ENCODE results near the gene RHOD.

RHOD gene

DNA sequence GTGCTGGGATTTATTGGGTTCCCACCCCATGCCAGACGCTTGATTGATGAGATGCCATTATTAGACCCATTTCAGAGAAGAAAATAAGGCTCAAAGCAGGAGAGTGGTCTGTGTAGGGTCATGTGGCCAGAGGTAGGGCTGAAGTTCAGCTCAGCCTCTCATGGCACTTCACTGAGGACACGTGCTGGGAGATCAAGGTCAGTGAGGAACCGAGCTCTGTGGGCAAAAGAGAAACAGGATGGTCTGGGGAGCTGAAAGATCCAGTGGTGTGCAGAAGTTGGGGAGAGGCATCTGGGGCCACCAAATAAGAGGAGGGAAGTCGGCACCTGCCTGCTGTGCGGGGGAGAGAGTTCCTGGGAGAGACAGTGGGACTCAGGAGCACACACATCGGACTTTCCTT is 19.6 kb downstream of the RHOD start:
- no peak for DNase-seq
- no peaks in the 10 kb centered on the region for H3K9me3 ChIP-seq
- no peaks in the 10 kb centered on the region for H3K27me3 ChIP-seq
- no peak overlapping the region for H3K4me3 ChIP-seq
- intact Hi-C loops (cut with DNase I; ENCODE audit: low total_unique reads): no loop called here
- peaks cover 0 to 16% (median 5%) of the 10 kb centered on the region in 3 donors for H3K36me3 ChIP-seq
- TF ChIP-seq, protein P1, sequence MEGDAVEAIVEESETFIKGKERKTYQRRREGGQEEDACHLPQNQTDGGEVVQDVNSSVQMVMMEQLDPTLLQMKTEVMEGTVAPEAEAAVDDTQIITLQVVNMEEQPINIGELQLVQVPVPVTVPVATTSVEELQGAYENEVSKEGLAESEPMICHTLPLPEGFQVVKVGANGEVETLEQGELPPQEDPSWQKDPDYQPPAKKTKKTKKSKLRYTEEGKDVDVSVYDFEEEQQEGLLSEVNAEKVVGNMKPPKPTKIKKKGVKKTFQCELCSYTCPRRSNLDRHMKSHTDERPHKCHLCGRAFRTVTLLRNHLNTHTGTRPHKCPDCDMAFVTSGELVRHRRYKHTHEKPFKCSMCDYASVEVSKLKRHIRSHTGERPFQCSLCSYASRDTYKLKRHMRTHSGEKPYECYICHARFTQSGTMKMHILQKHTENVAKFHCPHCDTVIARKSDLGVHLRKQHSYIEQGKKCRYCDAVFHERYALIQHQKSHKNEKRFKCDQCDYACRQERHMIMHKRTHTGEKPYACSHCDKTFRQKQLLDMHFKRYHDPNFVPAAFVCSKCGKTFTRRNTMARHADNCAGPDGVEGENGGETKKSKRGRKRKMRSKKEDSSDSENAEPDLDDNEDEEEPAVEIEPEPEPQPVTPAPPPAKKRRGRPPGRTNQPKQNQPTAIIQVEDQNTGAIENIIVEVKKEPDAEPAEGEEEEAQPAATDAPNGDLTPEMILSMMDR (IDR thresholded peaks at IDR 0.05): no peak
- H3K27ac ChIP-seq: no peak overlapping the region
- peaks cover 0 to 11% (median 2%) of the 10 kb centered on the region in 4 donors for H3K4me1 ChIP-seq

DNA sequence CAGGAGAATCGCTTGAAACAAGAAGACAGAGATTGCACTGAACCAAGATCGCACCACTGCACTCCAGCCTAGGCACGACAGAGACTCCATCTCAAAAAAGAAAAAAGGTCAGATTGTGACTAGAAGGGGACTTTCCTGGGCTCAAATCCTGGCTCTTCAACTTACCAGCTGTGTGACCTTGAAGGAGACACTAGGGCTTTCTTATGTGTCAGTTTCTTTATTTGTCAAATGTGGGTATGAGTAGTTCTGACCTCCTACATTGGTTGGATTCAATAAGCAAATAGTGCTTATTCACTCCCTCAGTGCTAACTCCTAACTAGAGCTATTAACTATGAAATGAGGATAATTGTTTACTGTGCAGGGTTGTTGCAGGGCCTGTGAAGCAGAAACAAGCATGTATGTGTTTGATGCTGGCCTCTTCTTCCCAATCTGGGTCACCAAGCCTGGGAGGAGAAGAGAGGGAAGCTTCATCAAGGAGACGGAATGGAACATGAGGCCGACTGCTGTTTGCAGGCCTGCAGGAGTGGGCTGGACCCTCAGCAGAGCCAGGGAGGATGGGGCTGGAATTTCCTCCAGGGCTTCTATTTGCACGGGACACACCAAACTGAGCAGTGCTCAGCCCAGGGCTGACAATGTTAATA is 22.5 kb downstream of the RHOD start:
- no peaks in the 10 kb centered on the region for H3K36me3 ChIP-seq
- peaks cover 0 to 17% (median 9%) of the 10 kb centered on the region in 4 donors for H3K4me1 ChIP-seq
- H3K27ac ChIP-seq: no peak overlapping the region
- H3K27me3 ChIP-seq: peaks cover 0 to 4% of the 10 kb centered on the region in 2 donors
- no peak for DNase-seq
- no peaks in the 10 kb centered on the region for H3K9me3 ChIP-seq
- H3K4me3 ChIP-seq: no peak overlapping the region
- TF ChIP-seq, protein P1 (IDR thresholded peaks at IDR 0.05): no peak
- intact Hi-C loops (cut with DNase I; ENCODE audit: low total_unique reads): no loop called here

DNA sequence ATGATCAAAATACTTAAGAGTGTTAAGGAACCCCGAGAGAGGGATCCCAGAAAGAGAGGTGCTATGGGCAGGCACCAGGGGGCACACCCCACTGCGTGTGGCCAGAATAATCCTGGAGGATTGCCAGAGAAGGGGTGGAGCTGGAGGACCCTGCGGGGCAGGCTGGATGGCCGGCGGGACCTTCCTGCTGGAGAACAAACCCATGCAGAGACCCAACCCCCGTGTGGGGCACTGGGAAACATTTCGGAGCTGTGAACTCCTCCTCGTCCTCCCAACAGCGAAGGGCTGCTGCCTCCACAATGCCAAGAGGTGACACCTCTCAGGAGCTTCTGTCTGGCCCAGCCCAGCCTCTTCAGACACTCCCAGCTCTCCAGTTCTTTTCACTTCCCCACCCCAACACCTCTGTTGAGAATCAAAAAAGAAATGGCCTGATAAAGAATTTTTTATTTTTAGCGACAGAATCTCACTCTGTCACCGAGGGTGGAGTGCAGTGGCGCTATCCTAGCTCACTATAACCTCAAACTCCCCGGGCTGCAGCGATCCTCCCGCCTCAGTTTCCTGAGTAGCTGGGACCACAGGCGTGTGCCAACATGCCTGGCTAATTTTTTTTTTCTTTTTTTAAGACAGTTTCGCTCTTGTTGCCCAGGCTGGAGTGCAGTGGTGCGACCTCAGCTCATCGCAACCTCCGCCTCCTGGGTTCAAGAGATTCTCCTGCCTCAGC is 25.6 kb downstream of the RHOD start:
- Histone ChIP-seq H3K27ac (no peak overlapping the region), H3K36me3 (no peaks in the 10 kb centered on the region), H3K9me3 (no peaks in the 10 kb centered on the region), H3K27me3 (peaks cover 0 to 4% of the 10 kb centered on the region in 2 donors), H3K4me1 (peaks cover 0 to 17% (median 9%) of the 10 kb centered on the region in 4 donors), H3K4me3 (no peak overlapping the region)
- TF ChIP-seq, protein P1 (IDR thresholded peaks at IDR 0.05): no peak
- DNase-seq: no peak
- intact Hi-C loops (cut with DNase I; ENCODE audit: low total_unique reads): loop anchor here (5.0 to 10.0 kb wide), 2 partner anchors 85 to 143 kb away; no protein-coding TSS in a partner anchor

DNA sequence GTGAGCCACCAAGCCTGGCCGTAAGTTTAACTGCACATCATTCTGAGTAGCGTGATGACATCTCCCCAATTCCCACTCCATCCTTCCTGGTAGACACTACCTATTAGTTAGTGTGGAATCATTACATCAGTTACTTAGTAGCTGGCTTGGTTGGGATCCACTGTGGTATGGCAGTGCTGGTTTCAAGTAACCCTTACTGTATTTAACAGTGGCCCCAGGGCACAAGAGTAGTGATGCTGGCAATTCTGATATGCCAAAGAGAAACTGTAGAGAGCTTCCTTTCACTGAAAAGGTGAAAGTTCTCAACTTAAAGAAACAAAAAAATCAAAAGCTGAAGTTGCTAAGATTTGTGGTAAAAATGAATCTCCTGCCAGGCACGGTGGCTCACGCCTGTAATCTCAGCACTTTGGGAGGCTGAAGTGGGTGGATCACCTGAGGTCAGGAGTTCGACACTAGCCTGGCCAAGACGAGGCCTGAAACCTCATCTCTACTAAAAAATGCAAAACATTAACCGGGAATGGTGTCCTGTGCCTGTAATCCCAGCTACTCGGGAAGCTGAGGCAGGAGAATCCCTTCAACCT is 27.2 kb downstream of the RHOD start:
- Histone ChIP-seq H3K27me3 (peaks cover 0 to 4% of the 10 kb centered on the region in 2 donors), H3K9me3 (no peaks in the 10 kb centered on the region), H3K27ac (no peak overlapping the region), H3K36me3 (no peaks in the 10 kb centered on the region), H3K4me1 (peaks cover 0 to 13% (median 8%) of the 10 kb centered on the region in 4 donors), H3K4me3 (no peak overlapping the region)
- no peak for DNase-seq
- intact Hi-C loops (cut with DNase I; ENCODE audit: low total_unique reads): loop anchor here (5.0 to 10.0 kb wide), 2 partner anchors 83 to 141 kb away; no protein-coding TSS in a partner anchor
- TF ChIP-seq, protein P1 (IDR thresholded peaks at IDR 0.05): no peak

DNA sequence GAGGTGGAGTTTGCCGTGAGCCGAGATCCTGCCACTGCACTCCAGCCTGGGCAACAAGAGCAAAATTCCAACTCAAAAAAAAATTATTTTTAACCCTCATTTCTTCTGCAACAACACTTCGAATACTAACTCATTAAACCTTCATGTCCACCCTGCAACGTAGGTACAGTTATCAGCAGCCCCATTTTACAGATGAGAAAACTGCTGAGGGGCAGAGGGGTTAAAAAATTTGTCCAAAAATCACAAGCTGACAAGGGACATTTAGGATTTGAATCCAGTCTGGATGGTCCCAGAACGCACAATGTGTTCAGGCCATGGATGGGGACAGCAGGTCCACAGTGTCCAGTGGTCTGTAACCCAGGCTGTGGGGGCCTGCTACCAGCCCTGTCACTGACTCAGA is 29.0 kb downstream of the RHOD start:
- Histone ChIP-seq H3K4me1 (peaks cover 0 to 13% (median 8%) of the 10 kb centered on the region in 4 donors), H3K4me3 (no peak overlapping the region), H3K27me3 (peaks cover 0 to 4% of the 10 kb centered on the region in 2 donors), H3K27ac (no peak overlapping the region), H3K36me3 (no peaks in the 10 kb centered on the region), H3K9me3 (no peaks in the 10 kb centered on the region)
- no peak for DNase-seq
- TF ChIP-seq, protein P1 (IDR thresholded peaks at IDR 0.05): no peak
- intact Hi-C loops (cut with DNase I; ENCODE audit: low total_unique reads): loop anchor here (10.0 kb wide), 1 partner anchor 139 kb away; no protein-coding TSS in a partner anchor
